ENCODE results near the gene TMIGD1.

Gene TMIGD1

DNA sequence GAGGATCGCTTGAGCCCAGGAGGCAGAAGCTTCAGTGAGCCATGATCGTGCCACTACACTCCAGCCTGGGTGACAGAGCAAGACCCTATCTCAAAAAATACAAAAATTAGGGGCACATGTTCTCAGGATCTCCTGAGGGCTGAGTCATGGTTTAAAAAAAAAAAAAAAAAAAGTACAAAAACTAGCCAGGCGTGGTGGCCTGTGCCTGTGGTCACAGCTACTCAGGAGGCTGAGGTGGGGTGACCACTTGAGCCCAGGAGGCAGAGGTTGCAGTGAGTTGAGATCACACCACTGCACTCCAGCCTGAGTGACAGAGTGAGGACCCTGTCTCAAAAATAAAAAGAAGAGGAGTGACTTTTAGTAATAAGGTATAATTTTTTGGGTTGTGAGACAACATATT, 59.0 kb downstream of the TMIGD1 start:
- no peak overlapping the region for H3K4me3 ChIP-seq (ENCODE audit: low read length)
- TF ChIP-seq, protein P1, sequence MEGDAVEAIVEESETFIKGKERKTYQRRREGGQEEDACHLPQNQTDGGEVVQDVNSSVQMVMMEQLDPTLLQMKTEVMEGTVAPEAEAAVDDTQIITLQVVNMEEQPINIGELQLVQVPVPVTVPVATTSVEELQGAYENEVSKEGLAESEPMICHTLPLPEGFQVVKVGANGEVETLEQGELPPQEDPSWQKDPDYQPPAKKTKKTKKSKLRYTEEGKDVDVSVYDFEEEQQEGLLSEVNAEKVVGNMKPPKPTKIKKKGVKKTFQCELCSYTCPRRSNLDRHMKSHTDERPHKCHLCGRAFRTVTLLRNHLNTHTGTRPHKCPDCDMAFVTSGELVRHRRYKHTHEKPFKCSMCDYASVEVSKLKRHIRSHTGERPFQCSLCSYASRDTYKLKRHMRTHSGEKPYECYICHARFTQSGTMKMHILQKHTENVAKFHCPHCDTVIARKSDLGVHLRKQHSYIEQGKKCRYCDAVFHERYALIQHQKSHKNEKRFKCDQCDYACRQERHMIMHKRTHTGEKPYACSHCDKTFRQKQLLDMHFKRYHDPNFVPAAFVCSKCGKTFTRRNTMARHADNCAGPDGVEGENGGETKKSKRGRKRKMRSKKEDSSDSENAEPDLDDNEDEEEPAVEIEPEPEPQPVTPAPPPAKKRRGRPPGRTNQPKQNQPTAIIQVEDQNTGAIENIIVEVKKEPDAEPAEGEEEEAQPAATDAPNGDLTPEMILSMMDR (conservative IDR thresholded peaks at IDR 0.05; ENCODE audit: low read depth, low read length): no peak
- DNase-seq (ENCODE audit: low read depth): no peak

DNA sequence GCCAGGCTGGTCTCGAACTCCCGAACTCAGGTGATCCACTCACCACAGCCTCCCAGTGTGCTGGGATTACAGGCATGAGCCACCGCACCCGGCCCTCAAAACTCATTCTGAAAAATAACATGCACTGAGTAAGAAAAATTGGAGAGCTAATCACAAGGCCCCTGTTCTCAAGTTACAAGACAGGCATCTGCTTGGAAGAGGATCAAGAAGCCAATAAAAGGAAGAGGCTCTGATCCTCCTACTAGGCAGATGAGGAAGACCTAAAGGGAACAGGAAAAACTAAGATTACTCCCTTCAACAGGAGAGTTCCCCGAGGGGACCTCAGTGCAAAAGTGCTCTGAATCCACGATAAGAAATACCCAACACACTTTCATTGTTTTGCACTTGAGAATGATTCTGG, 60.5 kb downstream of the TMIGD1 start:
- no peak overlapping the region for H3K4me3 ChIP-seq (ENCODE audit: low read length)
- no peak for DNase-seq (ENCODE audit: low read depth)
- TF ChIP-seq, protein P1 (conservative IDR thresholded peaks at IDR 0.05; ENCODE audit: low read depth, low read length): no peak

DNA sequence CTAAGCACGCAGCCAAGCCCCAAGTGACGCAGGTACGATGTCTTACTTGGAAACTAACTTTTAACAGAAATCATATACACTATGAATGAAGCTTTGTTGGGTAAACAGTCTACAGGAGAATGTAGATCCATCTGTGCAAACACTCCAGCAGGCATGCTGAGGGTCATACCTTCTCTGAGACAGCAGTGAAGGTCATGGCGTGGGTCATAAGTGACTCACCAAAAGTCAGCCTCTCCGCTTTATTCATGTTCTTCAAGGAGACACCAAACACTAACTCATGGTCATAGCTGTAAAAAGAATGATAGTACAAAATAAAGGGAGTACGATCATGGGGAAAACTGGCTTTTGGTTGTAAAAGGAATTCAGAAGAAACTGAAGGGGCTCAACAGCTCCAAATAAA, 62.8 kb downstream of the TMIGD1 start:
- TF ChIP-seq, protein P1 (conservative IDR thresholded peaks at IDR 0.05; ENCODE audit: low read depth, low read length): no peak
- H3K4me3 ChIP-seq (ENCODE audit: low read length): no peak overlapping the region
- DNase-seq (ENCODE audit: low read depth): no peak

DNA sequence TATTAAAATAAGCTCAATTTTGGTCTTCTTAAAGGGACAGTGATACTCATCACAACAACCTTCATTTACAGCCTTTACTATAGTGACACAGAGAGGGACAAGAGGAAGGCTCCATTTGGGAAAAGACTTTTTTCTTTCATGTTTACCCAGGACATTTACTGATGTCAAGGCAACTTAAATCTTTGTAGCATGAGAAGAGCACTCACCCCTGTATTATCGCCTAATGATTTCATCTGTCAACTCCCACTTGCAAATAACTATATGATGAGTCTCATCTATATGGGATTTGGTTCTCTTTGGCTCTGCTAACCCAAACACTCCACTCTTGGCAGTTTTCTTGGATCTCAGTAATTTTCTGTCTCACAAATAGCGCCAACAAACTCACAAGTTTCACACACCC, 66.2 kb downstream of the TMIGD1 start:
- H3K4me3 ChIP-seq (ENCODE audit: low read length): no peak overlapping the region
- TF ChIP-seq, protein P1 (conservative IDR thresholded peaks at IDR 0.05; ENCODE audit: low read depth, low read length): no peak
- no peak for DNase-seq (ENCODE audit: low read depth)

All from retinal pigment epithelial cell (primary cell).